Activated T-helper 1 cell treated with anti-CD3 and anti-CD28 coated beads, Interleukin-12 subunit alpha, Interleukin-12 subunit beta, Interleukin-2, Interleukin-4 antibody, amounts not matched to agents 30 ng/mL and 10 ng/mL and 1 ng/mL, durations not matched to agents 14 hours and 24 hours and 36 hours (primary cell): ENCODE data around the gene GNAZ. TPM values are rescaled to one million over a fixed set of nuclear protein-coding genes. Genes with fewer than 3 reads are reported as not detected.

Source experiments
- DNase-seq: peaks from one replicate; pipeline ENCODE4 v3.0.0; 2021; ENCODE audit warnings: low spot score
- H3K27ac Mint-ChIP-seq: one replicate; pipeline ENCODE4 v1.8.0; 2021; ENCODE audit warnings: mild to moderate bottlenecking, mixed read lengths
- H3K27me3 Mint-ChIP-seq: one replicate; pipeline ENCODE4 v1.8.0; 2022; ENCODE audit warnings: mild to moderate bottlenecking, moderate library complexity, mixed read lengths; ENCODE audit not compliant: insufficient read depth
- H3K36me3 Mint-ChIP-seq: one replicate; pipeline ENCODE4 v1.8.0; 2021; ENCODE audit warnings: low read depth, mixed read lengths
- H3K4me1 Mint-ChIP-seq: one replicate; pipeline ENCODE4 v1.8.0; 2021; ENCODE audit warnings: low read depth, mixed read lengths
- H3K4me3 Mint-ChIP-seq: one replicate; pipeline ENCODE4 v1.8.0; 2021; ENCODE audit warnings: mild to moderate bottlenecking, moderate library complexity, mixed read lengths
- H3K9me3 Mint-ChIP-seq: one replicate; pipeline ENCODE4 v1.8.0; 2021; ENCODE audit warnings: mixed read lengths
- intact Hi-C: fragments of 100-400 bp; cut with micrococcal nuclease; formaldehyde crosslinking; loops from one replicate; pipeline ENCODE4 v1.15.1; 2024
- total RNA-seq: library from RNA; stranded (reverse); gene quantifications from 2 replicates; pipeline ENCODE4 v1.2.3, GENCODE V29; 2022

The GNAZ gene
- total RNA-seq, 1 donor from 2014 or later: 0.75 TPM

GRCh38 chr22:23157560-23158515 is 87.5 kb downstream of the GNAZ start:
- H3K27me3 Mint-ChIP-seq: no peaks in the 10 kb centered on the region
- peaks cover 6% of the 10 kb centered on the region for H3K4me1 Mint-ChIP-seq
- no peaks in the 10 kb centered on the region for H3K36me3 Mint-ChIP-seq
- no peaks in the 10 kb centered on the region for H3K9me3 Mint-ChIP-seq
- no peak overlapping the region for H3K27ac Mint-ChIP-seq
- intact Hi-C loops: no loop called here
- no peak for DNase-seq
- H3K4me3 Mint-ChIP-seq: no peak overlapping the region

- DNase-seq: no peak
- H3K27ac Mint-ChIP-seq: no peak overlapping the region
- H3K4me3 Mint-ChIP-seq: no peak overlapping the region
- no peaks in the 10 kb centered on the region for H3K4me1 Mint-ChIP-seq
- no peaks in the 10 kb centered on the region for H3K9me3 Mint-ChIP-seq
- intact Hi-C loops: no loop called here
- no peaks in the 10 kb centered on the region for H3K36me3 Mint-ChIP-seq
- no peaks in the 10 kb centered on the region for H3K27me3 Mint-ChIP-seq
Observed at GRCh38 chr22:23158516-23159290, 88.4 kb downstream of the GNAZ start.

GRCh38 chr22:23159291-23159630 is 88.9 kb downstream of the GNAZ start:
- Mint-ChIP-seq H3K9me3 (no peaks in the 10 kb centered on the region), H3K4me1 (no peaks in the 10 kb centered on the region), H3K27ac (no peak overlapping the region), H3K27me3 (no peaks in the 10 kb centered on the region), H3K36me3 (no peaks in the 10 kb centered on the region), H3K4me3 (no peak overlapping the region)
- no peak for DNase-seq
- intact Hi-C loops: no loop called here

- no peak for DNase-seq
- Mint-ChIP-seq H3K36me3 (no peaks in the 10 kb centered on the region), H3K4me1 (no peaks in the 10 kb centered on the region), H3K27me3 (peaks cover 7% of the 10 kb centered on the region), H3K4me3 (no peak overlapping the region), H3K9me3 (no peaks in the 10 kb centered on the region), H3K27ac (no peak overlapping the region)
- intact Hi-C loops: no loop called here
Observed at GRCh38 chr22:23161029-23161428, 90.7 kb downstream of the GNAZ start.

- H3K27ac Mint-ChIP-seq: no peak overlapping the region
- DNase-seq: no peak
- no peaks in the 10 kb centered on the region for H3K9me3 Mint-ChIP-seq
- no peaks in the 10 kb centered on the region for H3K36me3 Mint-ChIP-seq
- peaks cover 10% of the 10 kb centered on the region for H3K27me3 Mint-ChIP-seq
- no peak overlapping the region for H3K4me3 Mint-ChIP-seq
- H3K4me1 Mint-ChIP-seq: no peaks in the 10 kb centered on the region
- intact Hi-C loops: no loop called here
Observed at GRCh38 chr22:23161574-23161973, 91.3 kb downstream of the GNAZ start.

GRCh38 chr22:23163665-23164064 is 93.3 kb downstream of the GNAZ start:
- Mint-ChIP-seq H3K36me3 (no peaks in the 10 kb centered on the region), H3K4me3 (no peak overlapping the region), H3K9me3 (no peaks in the 10 kb centered on the region), H3K27ac (no peak overlapping the region), H3K27me3 (peaks cover 11% of the 10 kb centered on the region), H3K4me1 (no peaks in the 10 kb centered on the region)
- intact Hi-C loops: no loop called here
- no peak for DNase-seq

- no peak for DNase-seq
- intact Hi-C loops: no loop called here
- Mint-ChIP-seq H3K4me1 (no peaks in the 10 kb centered on the region), H3K9me3 (no peaks in the 10 kb centered on the region), H3K27me3 (peaks cover 11% of the 10 kb centered on the region), H3K27ac (no peak overlapping the region), H3K36me3 (no peaks in the 10 kb centered on the region), H3K4me3 (no peak overlapping the region)
Observed at GRCh38 chr22:23164091-23164490, 93.8 kb downstream of the GNAZ start.

GRCh38 chr22:23166042-23166831 is 95.9 kb downstream of the GNAZ start:
- intact Hi-C loops: no loop called here
- H3K4me1 Mint-ChIP-seq: no peaks in the 10 kb centered on the region
- no peak overlapping the region for H3K4me3 Mint-ChIP-seq
- H3K27ac Mint-ChIP-seq: no peak overlapping the region
- peaks cover 11% of the 10 kb centered on the region for H3K27me3 Mint-ChIP-seq
- DNase-seq: no peak
- H3K36me3 Mint-ChIP-seq: no peaks in the 10 kb centered on the region
- H3K9me3 Mint-ChIP-seq: no peaks in the 10 kb centered on the region

- Mint-ChIP-seq H3K4me3 (no peak overlapping the region), H3K4me1 (no peaks in the 10 kb centered on the region), H3K9me3 (no peaks in the 10 kb centered on the region), H3K36me3 (no peaks in the 10 kb centered on the region), H3K27ac (no peak overlapping the region), H3K27me3 (peaks cover 11% of the 10 kb centered on the region)
- DNase-seq: no peak
- intact Hi-C loops: no loop called here
Observed at GRCh38 chr22:23166841-23167616, 96.7 kb downstream of the GNAZ start.

GRCh38 chr22:23168391-23169042 is 98.2 kb downstream of the GNAZ start:
- no peak overlapping the region for H3K4me3 Mint-ChIP-seq
- DNase-seq: no peak
- intact Hi-C loops: no loop called here
- no peaks in the 10 kb centered on the region for H3K4me1 Mint-ChIP-seq
- H3K9me3 Mint-ChIP-seq: no peaks in the 10 kb centered on the region
- no peaks in the 10 kb centered on the region for H3K36me3 Mint-ChIP-seq
- H3K27me3 Mint-ChIP-seq: peaks cover 11% of the 10 kb centered on the region
- H3K27ac Mint-ChIP-seq: no peak overlapping the region

GRCh38 chr22:23169043-23169406 is 98.7 kb downstream of the GNAZ start:
- Mint-ChIP-seq H3K4me3 (no peak overlapping the region), H3K36me3 (no peaks in the 10 kb centered on the region), H3K27ac (no peak overlapping the region), H3K9me3 (no peaks in the 10 kb centered on the region), H3K4me1 (no peaks in the 10 kb centered on the region), H3K27me3 (peaks cover 11% of the 10 kb centered on the region)
- intact Hi-C loops: no loop called here
- DNase-seq: no peak
